ENCODE results near the gene SELENOF. TPM values are rescaled to one million over a fixed set of nuclear protein-coding genes. Genes with fewer than 3 reads are reported as not detected.

SELENOF gene
- total and polyA plus RNA-seq, 2 of the 4 experiments (the other 2 are of a cell fraction): 60.0 to 153 TPM

- peaks cover 3% of the 10 kb centered on the region for H3K4me1 ChIP-seq (ENCODE audit: control insufficient read depth, insufficient read depth, low read length)
- no peak overlapping the region for H3K14ac ChIP-seq (replicated peaks; ENCODE audit: low read depth, low read length)
- no peak overlapping the region for H4K5ac ChIP-seq (ENCODE audit: low read depth, low read length)
- intact Hi-C loops (cut with micrococcal nuclease): no loop called here
- POLR2A ChIA-PET (ENCODE audit: unreplicated experiment): no interaction called here
- H4K91ac ChIP-seq (ENCODE audit: insufficient read depth, low read depth, low read length): no peak overlapping the region
- no TSS peak for BruUV-seq (replicated peaks)
- peak; percentile 92 for ATAC-seq (ENCODE audit: low read depth)
- no peak overlapping the region for H3K56ac ChIP-seq (ENCODE audit: extremely low read depth, insufficient read depth, low read length)
- dilution Hi-C loops (cut with HindIII; ENCODE audit: low sequenced_read_pairs, unreplicated experiment): no loop called here
- no peaks in the 10 kb centered on the region; the same call in 1 of the 2 replicates for H4K20me1 ChIP-seq (ENCODE audit: insufficient read depth, low read length)
- peaks cover 5% of the 10 kb centered on the region; the same call in 1 of the 2 replicates for H3K9me1 ChIP-seq (ENCODE audit: insufficient read depth, low read length)
- H3K9ac ChIP-seq (ENCODE audit: low read depth, low read length): no peak overlapping the region
- H3K79me1 ChIP-seq (ENCODE audit: low read depth in 1 of 2, low read length in 2 of 2): peaks cover 6 to 25% of the 10 kb centered on the region in 2 experiments; a peak in 3 of 4 replicates
- H3K18ac ChIP-seq (ENCODE audit: low read depth, low read length): no peak overlapping the region
- no peak overlapping the region for H3K27ac ChIP-seq (ENCODE audit: insufficient read depth, low read length)
- H2AK5ac ChIP-seq (ENCODE audit: low read depth, low read length): no peak overlapping the region
- no peak overlapping the region for H2AFZ ChIP-seq (replicated peaks; ENCODE audit: low read length, poor library complexity)
- no peak overlapping the region for H2AK9ac ChIP-seq (replicated peaks; ENCODE audit: low read depth, low read length, poor library complexity)
- no peak overlapping the region for H3K4me3 ChIP-seq (ENCODE audit: insufficient read depth, low read depth, low read length)
- H2BK5ac ChIP-seq (ENCODE audit: low read depth, low read length, poor library complexity, severe bottlenecking): no peak overlapping the region
- peak; percentile 87 for DNase-seq
- no peak overlapping the region for H4K8ac ChIP-seq (ENCODE audit: low read depth in 2 of 2, low read length in 2 of 2)
- no peaks in the 10 kb centered on the region for H3K27me3 ChIP-seq (ENCODE audit: control insufficient read depth, insufficient read depth, low read length)
- no peak overlapping the region for H2BK20ac ChIP-seq (ENCODE audit: low read depth, low read length)
- TF ChIP-seq MXI1 (IDR thresholded peaks at IDR 0.05; ENCODE audit: borderline replicate concordance, low read depth, low read length): no peak
- TF ChIP-seq CEBPB (IDR thresholded peaks at IDR 0.05; ENCODE audit: low read depth, low read length): peak; percentile 91
- no peak for TF ChIP-seq BHLHE40 (IDR thresholded peaks at IDR 0.05; ENCODE audit: low read depth, low read length)
- peak; percentile 71 for TF ChIP-seq RCOR1 (IDR thresholded peaks at IDR 0.05; ENCODE audit: insufficient replicate concordance, low read length)
- no peak for TF ChIP-seq NFE2L2 (IDR thresholded peaks at IDR 0.05; ENCODE audit: low read depth, low read length)
- TF ChIP-seq, protein P1, sequence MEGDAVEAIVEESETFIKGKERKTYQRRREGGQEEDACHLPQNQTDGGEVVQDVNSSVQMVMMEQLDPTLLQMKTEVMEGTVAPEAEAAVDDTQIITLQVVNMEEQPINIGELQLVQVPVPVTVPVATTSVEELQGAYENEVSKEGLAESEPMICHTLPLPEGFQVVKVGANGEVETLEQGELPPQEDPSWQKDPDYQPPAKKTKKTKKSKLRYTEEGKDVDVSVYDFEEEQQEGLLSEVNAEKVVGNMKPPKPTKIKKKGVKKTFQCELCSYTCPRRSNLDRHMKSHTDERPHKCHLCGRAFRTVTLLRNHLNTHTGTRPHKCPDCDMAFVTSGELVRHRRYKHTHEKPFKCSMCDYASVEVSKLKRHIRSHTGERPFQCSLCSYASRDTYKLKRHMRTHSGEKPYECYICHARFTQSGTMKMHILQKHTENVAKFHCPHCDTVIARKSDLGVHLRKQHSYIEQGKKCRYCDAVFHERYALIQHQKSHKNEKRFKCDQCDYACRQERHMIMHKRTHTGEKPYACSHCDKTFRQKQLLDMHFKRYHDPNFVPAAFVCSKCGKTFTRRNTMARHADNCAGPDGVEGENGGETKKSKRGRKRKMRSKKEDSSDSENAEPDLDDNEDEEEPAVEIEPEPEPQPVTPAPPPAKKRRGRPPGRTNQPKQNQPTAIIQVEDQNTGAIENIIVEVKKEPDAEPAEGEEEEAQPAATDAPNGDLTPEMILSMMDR (conservative IDR thresholded peaks at IDR 0.05; ENCODE audit: low read depth, low read length): no peak
- TF ChIP-seq RFX5 (IDR thresholded peaks at IDR 0.05; ENCODE audit: low read depth, low read length): no peak
- TF ChIP-seq ELK1 (IDR thresholded peaks at IDR 0.05; ENCODE audit: borderline replicate concordance, low read depth, low read length): no peak
- no peak for TF ChIP-seq POLR2A (IDR thresholded peaks at IDR 0.05; ENCODE audit: low read depth, low read length)
- TF ChIP-seq RAD21 (IDR thresholded peaks at IDR 0.05; ENCODE audit: low read length): no peak
- H3K4ac ChIP-seq (ENCODE audit: low read depth, low read length): no peak overlapping the region
- peaks cover 2% of the 10 kb centered on the region; the same call in 1 of the 2 replicates for H3K36me3 ChIP-seq (ENCODE audit: control insufficient read depth, insufficient read depth, low read length)
- CTCF ChIA-PET: no interaction called here
- H3K23ac ChIP-seq (ENCODE audit: low read depth, low read length): no peak overlapping the region
- no peak overlapping the region for H3K4me2 ChIP-seq (ENCODE audit: low read depth, low read length)
- no peaks in the 10 kb centered on the region for H3K9me3 ChIP-seq (ENCODE audit: control insufficient read depth, insufficient read depth, low read length)
- in situ Hi-C loops (cut with MboI; ENCODE audit: low sequenced_read_pairs): no loop called here
- no peak overlapping the region for H2BK15ac ChIP-seq (ENCODE audit: low read depth, low read length)
- H2BK120ac ChIP-seq (ENCODE audit: low read depth, low read length): no peak overlapping the region
Measured at GRCh38 chr1:86866665-86867064, 47.3 kb downstream of the SELENOF start.

Data from IMR-90 (cell line).